Left lung (tissue), 8 donors: ENCODE results near the gene DEFB127. TPM values are rescaled to one million over a fixed set of nuclear protein-coding genes. Genes with fewer than 3 reads are reported as not detected.

Source experiments
- polyA plus RNA-seq, 6 donors: library from polyadenylated mRNA; unstranded; fragments of 120-200 nt; gene quantifications; one replicate each; pipeline ENCODE4 v1.2.1, GENCODE V29; 2013; ENCODE audit not compliant: insufficient read length in 6 of 6
- total RNA-seq, 2 donors: library from RNA; stranded (reverse); fragmentation: NEBNext Ultra II Directional; extraction: Animal tissue kit (Norgen Biotek cat#: 25700); gene quantifications; one replicate each; pipeline ENCODE4 v1.2.1, GENCODE V29; 2021
- donor health status: DM: no; HTN: yes; CAD: no.
- donor health status: DM: no; HTN: no; CAD: no.

DEFB127 gene
- total and polyA plus RNA-seq, 8 donors = not detected

Other genes starting within 250 kb of the DEFB127 start
- not detected for gene DEFB125, start 69.8 kb upstream of the DEFB127 start, total RNA-seq
- not detected for gene DEFB125, start 69.8 kb upstream of the DEFB127 start, polyA plus RNA-seq
- gene DEFB126, start 14.9 kb upstream of the DEFB127 start, total RNA-seq = not detected
- not detected for gene DEFB126, start 14.9 kb upstream of the DEFB127 start, polyA plus RNA-seq
- not detected for gene DEFB128, start 32.3 kb downstream of the DEFB127 start, total RNA-seq
- gene DEFB128, start 32.3 kb downstream of the DEFB127 start, polyA plus RNA-seq = not detected
- not detected for gene DEFB129, start 69.8 kb downstream of the DEFB127 start, total RNA-seq
- not detected for gene DEFB129, start 69.8 kb downstream of the DEFB127 start, polyA plus RNA-seq
- gene DEFB132, start 100.3 kb downstream of the DEFB127 start, total RNA-seq = not detected
- not detected for gene DEFB132, start 100.3 kb downstream of the DEFB127 start, polyA plus RNA-seq
- gene C20orf96, start 133.3 kb downstream of the DEFB127 start, total RNA-seq = 1 to 10 TPM; 6.9 to 8.3 TPM
- 10 to 100 TPM; 35.5 to 49.2 (median 44.3) TPM for gene C20orf96, start 133.3 kb downstream of the DEFB127 start, polyA plus RNA-seq
- 10 to 100 TPM; 11.5 to 15.3 TPM for gene ZCCHC3, start 140.1 kb downstream of the DEFB127 start, total RNA-seq
- 10 to 100 TPM; 41.1 to 50.5 (median 45.7) TPM for gene ZCCHC3, start 140.1 kb downstream of the DEFB127 start, polyA plus RNA-seq
- 10 to 100 TPM; 14.0 to 18.7 TPM for gene SOX12, start 168.1 kb downstream of the DEFB127 start, total RNA-seq
- gene SOX12, start 168.1 kb downstream of the DEFB127 start, polyA plus RNA-seq = 10 to 100 TPM; 23.5 to 39.3 (median 33.3) TPM
- 10 to 100 TPM; 34.4 to 38.8 TPM for gene NRSN2, start 189.7 kb downstream of the DEFB127 start, total RNA-seq
- 10 to 100 TPM; 31.9 to 41.5 (median 37.1) TPM for gene NRSN2, start 189.7 kb downstream of the DEFB127 start, polyA plus RNA-seq
- gene TRIB3, start 223.3 kb downstream of the DEFB127 start, total RNA-seq = 10 to 100 TPM; 19.0 to 28.4 TPM
- gene TRIB3, start 223.3 kb downstream of the DEFB127 start, polyA plus RNA-seq = 10 to 100 TPM in 4 of 6 donors, 1 to 10 TPM in 2; 8.7 to 12.0 (median 10.6) TPM